ENCODE results near the gene ONECUT2.

The ONECUT2 gene

DNA sequence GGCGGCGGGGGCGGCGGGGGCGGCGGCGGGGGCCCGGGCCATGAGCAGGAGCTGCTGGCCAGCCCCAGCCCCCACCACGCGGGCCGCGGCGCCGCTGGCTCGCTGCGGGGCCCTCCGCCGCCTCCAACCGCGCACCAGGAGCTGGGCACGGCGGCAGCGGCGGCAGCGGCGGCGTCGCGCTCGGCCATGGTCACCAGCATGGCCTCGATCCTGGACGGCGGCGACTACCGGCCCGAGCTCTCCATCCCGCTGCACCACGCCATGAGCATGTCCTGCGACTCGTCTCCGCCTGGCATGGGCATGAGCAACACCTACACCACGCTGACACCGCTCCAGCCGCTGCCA lies 644 bp downstream of the ONECUT2 start:
- ATAC-seq (ENCODE audit: insufficient read depth, low read depth): no peak
- H3K9me3 ChIP-seq (ENCODE audit: insufficient read depth, low read length, severe bottlenecking): peaks cover 14% of the 10 kb centered on the region
- H2AFZ ChIP-seq (ENCODE audit: low read depth, low read length): no peak overlapping the region
- H4K20me1 ChIP-seq (ENCODE audit: insufficient read depth, low read length): no peaks in the 10 kb centered on the region
- no peaks in the 10 kb centered on the region for H3K36me3 ChIP-seq (ENCODE audit: insufficient read depth, low read length)
- H3K9ac ChIP-seq (ENCODE audit: low read depth, low read length): no peak overlapping the region
- TF ChIP-seq, protein P1, sequence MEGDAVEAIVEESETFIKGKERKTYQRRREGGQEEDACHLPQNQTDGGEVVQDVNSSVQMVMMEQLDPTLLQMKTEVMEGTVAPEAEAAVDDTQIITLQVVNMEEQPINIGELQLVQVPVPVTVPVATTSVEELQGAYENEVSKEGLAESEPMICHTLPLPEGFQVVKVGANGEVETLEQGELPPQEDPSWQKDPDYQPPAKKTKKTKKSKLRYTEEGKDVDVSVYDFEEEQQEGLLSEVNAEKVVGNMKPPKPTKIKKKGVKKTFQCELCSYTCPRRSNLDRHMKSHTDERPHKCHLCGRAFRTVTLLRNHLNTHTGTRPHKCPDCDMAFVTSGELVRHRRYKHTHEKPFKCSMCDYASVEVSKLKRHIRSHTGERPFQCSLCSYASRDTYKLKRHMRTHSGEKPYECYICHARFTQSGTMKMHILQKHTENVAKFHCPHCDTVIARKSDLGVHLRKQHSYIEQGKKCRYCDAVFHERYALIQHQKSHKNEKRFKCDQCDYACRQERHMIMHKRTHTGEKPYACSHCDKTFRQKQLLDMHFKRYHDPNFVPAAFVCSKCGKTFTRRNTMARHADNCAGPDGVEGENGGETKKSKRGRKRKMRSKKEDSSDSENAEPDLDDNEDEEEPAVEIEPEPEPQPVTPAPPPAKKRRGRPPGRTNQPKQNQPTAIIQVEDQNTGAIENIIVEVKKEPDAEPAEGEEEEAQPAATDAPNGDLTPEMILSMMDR (IDR thresholded peaks at IDR 0.05; ENCODE audit: borderline replicate concordance, extremely low read depth, low read length, poor library complexity, severe bottlenecking): no peak
- TF ChIP-seq EZH2 (IDR thresholded peaks at IDR 0.05; ENCODE audit: borderline replicate concordance, low read depth, low read length, severe bottlenecking): no peak
- no peak overlapping the region for H3K4me2 ChIP-seq (ENCODE audit: insufficient read depth, low read length)
- no peaks in the 10 kb centered on the region for H3K4me1 ChIP-seq (ENCODE audit: insufficient read depth, low read length)
- no peak for DNase-seq
- no peak overlapping the region for H3K4me3 ChIP-seq (ENCODE audit: low read depth in 1 of 2, low read length in 2 of 2)
- H3K27me3 ChIP-seq (ENCODE audit: insufficient read depth, low read length, poor library complexity): no peaks in the 10 kb centered on the region
- no peaks in the 10 kb centered on the region for H3K79me2 ChIP-seq (ENCODE audit: insufficient read depth, low read length)
- no peak overlapping the region for H3K27ac ChIP-seq (ENCODE audit: low read length)

DNA sequence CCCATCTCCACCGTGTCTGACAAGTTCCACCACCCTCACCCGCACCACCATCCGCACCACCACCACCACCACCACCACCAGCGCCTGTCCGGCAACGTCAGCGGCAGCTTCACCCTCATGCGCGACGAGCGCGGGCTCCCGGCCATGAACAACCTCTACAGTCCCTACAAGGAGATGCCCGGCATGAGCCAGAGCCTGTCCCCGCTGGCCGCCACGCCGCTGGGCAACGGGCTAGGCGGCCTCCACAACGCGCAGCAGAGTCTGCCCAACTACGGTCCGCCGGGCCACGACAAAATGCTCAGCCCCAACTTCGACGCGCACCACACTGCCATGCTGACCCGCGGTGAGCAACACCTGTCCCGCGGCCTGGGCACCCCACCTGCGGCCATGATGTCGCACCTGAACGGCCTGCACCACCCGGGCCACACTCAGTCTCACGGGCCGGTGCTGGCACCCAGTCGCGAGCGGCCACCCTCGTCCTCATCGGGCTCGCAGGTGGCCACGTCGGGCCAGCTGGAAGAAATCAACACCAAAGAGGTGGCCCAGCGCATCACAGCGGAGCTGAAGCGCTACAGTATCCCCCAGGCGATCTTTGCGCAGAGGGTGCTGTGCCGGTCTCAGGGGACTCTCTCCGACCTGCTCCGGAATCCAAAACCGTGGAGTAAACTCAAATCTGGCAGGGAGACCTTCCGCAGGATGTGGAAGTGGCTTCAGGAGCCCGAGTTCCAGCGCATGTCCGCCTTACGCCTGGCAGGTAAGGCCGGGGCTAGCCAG lies 1.2 kb downstream of the ONECUT2 start:
- Histone ChIP-seq H4K20me1 (ENCODE audit: insufficient read depth, low read length) (no peaks in the 10 kb centered on the region), H3K36me3 (ENCODE audit: insufficient read depth, low read length) (no peaks in the 10 kb centered on the region), H3K79me2 (ENCODE audit: insufficient read depth, low read length) (no peaks in the 10 kb centered on the region), H3K4me2 (ENCODE audit: insufficient read depth, low read length) (no peak overlapping the region), H3K27ac (ENCODE audit: low read length) (no peak overlapping the region), H3K9ac (ENCODE audit: low read depth, low read length) (no peak overlapping the region), H3K4me1 (ENCODE audit: insufficient read depth, low read length) (no peaks in the 10 kb centered on the region), H3K27me3 (ENCODE audit: insufficient read depth, low read length, poor library complexity) (no peaks in the 10 kb centered on the region), H3K4me3 (ENCODE audit: low read depth in 1 of 2, low read length in 2 of 2) (no peak overlapping the region), H2AFZ (ENCODE audit: low read depth, low read length) (no peak overlapping the region), H3K9me3 (ENCODE audit: insufficient read depth, low read length, severe bottlenecking) (peaks cover 14% of the 10 kb centered on the region)
- ATAC-seq (ENCODE audit: insufficient read depth, low read depth) (no peak), DNase-seq (no peak)
- no peak for TF ChIP-seq EZH2 (IDR thresholded peaks at IDR 0.05; ENCODE audit: borderline replicate concordance, low read depth, low read length, severe bottlenecking)

DNA sequence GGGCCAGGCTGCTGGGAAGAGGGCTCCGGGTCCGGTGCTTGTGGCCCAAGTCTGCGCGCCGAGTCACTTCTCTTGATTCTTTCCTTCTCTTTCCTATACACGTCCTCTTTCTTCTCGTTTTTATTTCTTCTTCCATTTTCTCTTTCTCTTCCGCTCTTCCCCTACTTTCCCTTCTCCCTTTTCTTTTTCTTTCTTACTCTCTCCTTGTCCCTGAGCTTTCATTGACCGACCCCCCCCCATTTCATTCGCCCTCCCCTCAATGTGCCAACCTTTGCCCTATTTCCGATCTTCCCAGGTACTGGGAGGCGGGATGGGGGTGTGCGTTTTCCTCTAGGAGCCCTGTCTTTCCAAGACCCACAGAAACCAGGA lies 1.8 kb downstream of the ONECUT2 start:
- no peak for ATAC-seq (ENCODE audit: insufficient read depth, low read depth)

DNA sequence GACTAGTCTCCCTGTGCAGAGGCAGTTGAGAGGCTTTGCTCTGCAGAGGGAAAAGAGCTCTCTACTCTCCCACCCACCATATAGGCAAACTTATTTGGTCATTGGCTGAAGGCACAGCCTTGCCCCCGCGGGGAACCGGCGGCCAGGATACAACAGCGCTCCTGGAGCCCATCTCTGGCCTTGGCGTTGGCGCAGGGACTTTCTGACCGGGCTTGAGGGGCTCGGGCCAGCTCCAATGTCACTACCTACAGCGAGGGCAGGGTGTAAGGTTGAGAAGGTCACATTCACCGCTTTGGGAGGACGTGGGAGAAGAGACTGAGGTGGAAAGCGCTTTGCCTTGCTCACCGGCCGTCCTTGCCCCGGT lies 2.2 kb downstream of the ONECUT2 start:
- Histone ChIP-seq H3K4me3 (ENCODE audit: low read depth in 1 of 2, low read length in 2 of 2) (no peak overlapping the region), H2AFZ (ENCODE audit: low read depth, low read length) (no peak overlapping the region), H3K27me3 (ENCODE audit: insufficient read depth, low read length, poor library complexity) (no peaks in the 10 kb centered on the region), H3K4me1 (ENCODE audit: insufficient read depth, low read length) (no peaks in the 10 kb centered on the region), H3K79me2 (ENCODE audit: insufficient read depth, low read length) (no peaks in the 10 kb centered on the region), H3K36me3 (ENCODE audit: insufficient read depth, low read length) (no peaks in the 10 kb centered on the region), H3K9ac (ENCODE audit: low read depth, low read length) (no peak overlapping the region), H3K9me3 (ENCODE audit: insufficient read depth, low read length, severe bottlenecking) (peaks cover 14% of the 10 kb centered on the region), H3K27ac (ENCODE audit: low read length) (no peak overlapping the region), H4K20me1 (ENCODE audit: insufficient read depth, low read length) (no peaks in the 10 kb centered on the region), H3K4me2 (ENCODE audit: insufficient read depth, low read length) (no peak overlapping the region)
- ATAC-seq (ENCODE audit: insufficient read depth, low read depth) (no peak), DNase-seq (no peak)
- TF ChIP-seq, protein P1 (IDR thresholded peaks at IDR 0.05; ENCODE audit: borderline replicate concordance, extremely low read depth, low read length, poor library complexity, severe bottlenecking): no peak
- TF ChIP-seq EZH2 (IDR thresholded peaks at IDR 0.05; ENCODE audit: borderline replicate concordance, low read depth, low read length, severe bottlenecking): no peak

More for the DNA sequence above, 1.8 kb downstream of the ONECUT2 start:
- Histone ChIP-seq H3K36me3 (ENCODE audit: insufficient read depth, low read length) (no peaks in the 10 kb centered on the region), H2AFZ (ENCODE audit: low read depth, low read length) (no peak overlapping the region), H3K4me1 (ENCODE audit: insufficient read depth, low read length) (no peaks in the 10 kb centered on the region), H3K9ac (ENCODE audit: low read depth, low read length) (no peak overlapping the region), H3K79me2 (ENCODE audit: insufficient read depth, low read length) (no peaks in the 10 kb centered on the region), H3K27me3 (ENCODE audit: insufficient read depth, low read length, poor library complexity) (no peaks in the 10 kb centered on the region), H3K4me2 (ENCODE audit: insufficient read depth, low read length) (no peak overlapping the region), H3K27ac (ENCODE audit: low read length) (no peak overlapping the region), H3K4me3 (ENCODE audit: low read depth in 1 of 2, low read length in 2 of 2) (no peak overlapping the region), H3K9me3 (ENCODE audit: insufficient read depth, low read length, severe bottlenecking) (peaks cover 14% of the 10 kb centered on the region), H4K20me1 (ENCODE audit: insufficient read depth, low read length) (no peaks in the 10 kb centered on the region)
- DNase-seq: no peak
- TF ChIP-seq, protein P1 (IDR thresholded peaks at IDR 0.05; ENCODE audit: borderline replicate concordance, extremely low read depth, low read length, poor library complexity, severe bottlenecking): no peak
- no peak for TF ChIP-seq EZH2 (IDR thresholded peaks at IDR 0.05; ENCODE audit: borderline replicate concordance, low read depth, low read length, severe bottlenecking)

All from DND-41 (cell line).